Suprapubic skin (tissue), 4 donors: ENCODE results near the gene NCAM1. TPM values are rescaled to one million over a fixed set of nuclear protein-coding genes. Genes with fewer than 3 reads are reported as not detected.

Experiments
- DNase-seq, 2 donors: peaks; one replicate each; pipeline ENCODE4 v3.0.0-alpha.2; 2019; ENCODE audit warnings: low spot score in 2 of 2
- H3K27ac ChIP-seq: fragments of 200-600 bp; sonication (generic); one replicate; pipeline ENCODE4 v1.5.1; 2019
- H3K27me3 ChIP-seq: fragments of 200-600 bp; sonication (generic); one replicate; pipeline ENCODE4 v1.5.1; 2019
- H3K36me3 ChIP-seq: fragments of 200-600 bp; sonication (generic); one replicate; pipeline ENCODE4 v1.5.1; 2019
- H3K4me1 ChIP-seq: fragments of 200-600 bp; sonication (generic); one replicate; pipeline ENCODE4 v1.5.1; 2019
- H3K4me3 ChIP-seq: fragments of 200-600 bp; sonication (generic); one replicate; pipeline ENCODE4 v1.5.1; 2019; ENCODE audit warnings: mild to moderate bottlenecking
- H3K9me3 ChIP-seq: fragments of 200-600 bp; sonication (generic); one replicate; pipeline ENCODE4 v1.5.1; 2019
- CTCF ChIP-seq, 2 donors: fragments of 200-600 bp in 1 of 2; fragments of 450-650 bp in 1 of 2; sonication (generic) in 1 of 2; IDR thresholded peaks; one replicate each; pipeline ENCODE4 v1.5.1; 2016 to 2019; ENCODE audit warnings: antibody characterized with exemption in 2 of 2, mild to moderate bottlenecking in 1 of 2, moderate library complexity in 1 of 2
- EP300 ChIP-seq: sonication (generic); formaldehyde crosslinking; IDR thresholded peaks from one replicate; pipeline ENCODE4 v1.6.1; 2017; ENCODE audit warnings: antibody characterized with exemption
- POLR2A ChIP-seq, 2 donors: fragments of 450-650 bp; IDR thresholded peaks; one replicate each; pipeline ENCODE4 v1.6.1; 2017; ENCODE audit warnings: antibody characterized with exemption in 2 of 2, mild to moderate bottlenecking in 2 of 2, moderate library complexity in 2 of 2
- POLR2AphosphoS5 ChIP-seq, 3 donors: sonication (generic); formaldehyde crosslinking; IDR thresholded peaks; one replicate each; pipeline ENCODE4 v1.6.1; 2017; ENCODE audit warnings: antibody characterized with exemption in 3 of 3
- WGBS: methylation state at CpG from one replicate; pipeline ENCODE4 v1.1.5; 2018; 5-methylcytosine and 5-hydroxymethylcytosine counted together
- total RNA-seq, 4 donors: library from RNA; depleted of rRNA; stranded (reverse); fragments of >200 nt; gene quantifications; one replicate each; pipeline ENCODE4 v1.1.0, GENCODE V29; 2016

The NCAM1 gene
- total RNA-seq, 4 donors from 2014 or later = 0.98 to 3.3 (median 1.9) TPM

GRCh38 chr11:113113801-113114704 is 152.8 kb downstream of the NCAM1 start:
- H3K27ac ChIP-seq = no peak overlapping the region
- TF ChIP-seq CTCF (IDR thresholded peaks at IDR 0.05) (peak; percentile 56 to 63), EP300 (no peak)
- peaks cover 2% of the 10 kb centered on the region for H3K4me1 ChIP-seq
- DNase-seq = no peak
- H3K4me3 ChIP-seq = no peak overlapping the region
- no peaks in the 10 kb centered on the region for H3K9me3 ChIP-seq
- 55% methylated on average over 5 of the region's 5 CpGs for WGBS
- H3K27me3 ChIP-seq = no peaks in the 10 kb centered on the region
- no peaks in the 10 kb centered on the region for H3K36me3 ChIP-seq

GRCh38 chr11:113114705-113115027 is 153.4 kb downstream of the NCAM1 start:
- Histone ChIP-seq H3K4me1 (peaks cover 2% of the 10 kb centered on the region), H3K27me3 (no peaks in the 10 kb centered on the region), H3K9me3 (no peaks in the 10 kb centered on the region), H3K36me3 (no peaks in the 10 kb centered on the region), H3K4me3 (no peak overlapping the region), H3K27ac (no peak overlapping the region)
- no peak for DNase-seq
- 67% methylated on average over 3 of the region's 3 CpGs for WGBS
- TF ChIP-seq EP300 = no peak
- TF ChIP-seq CTCF (IDR thresholded peaks at IDR 0.05) = no peak
- TF ChIP-seq POLR2A (IDR thresholded peaks at IDR 0.05) = no peak
- no peak for TF ChIP-seq POLR2AphosphoS5 (IDR thresholded peaks at IDR 0.05)

- Histone ChIP-seq H3K36me3 (no peaks in the 10 kb centered on the region), H3K27me3 (no peaks in the 10 kb centered on the region), H3K4me3 (no peak overlapping the region), H3K27ac (no peak overlapping the region), H3K4me1 (peaks cover 2% of the 10 kb centered on the region), H3K9me3 (no peaks in the 10 kb centered on the region)
- 95% methylated on average over 1 of the region's 1 CpG for WGBS
- DNase-seq = no peak
- TF ChIP-seq POLR2AphosphoS5 (IDR thresholded peaks at IDR 0.05) (no peak), CTCF (IDR thresholded peaks at IDR 0.05) (no peak), EP300 (no peak), POLR2A (IDR thresholded peaks at IDR 0.05) (no peak)
These were observed 156.9 kb downstream of the NCAM1 start for GRCh38 chr11:113118104-113118503.

GRCh38 chr11:113119074-113119473 is 157.9 kb downstream of the NCAM1 start:
- Histone ChIP-seq H3K4me3 (no peak overlapping the region), H3K27ac (no peak overlapping the region), H3K9me3 (no peaks in the 10 kb centered on the region), H3K27me3 (no peaks in the 10 kb centered on the region), H3K36me3 (no peaks in the 10 kb centered on the region), H3K4me1 (peaks cover 2% of the 10 kb centered on the region)
- 67% methylated on average over 3 of the region's 3 CpGs for WGBS
- no peak for TF ChIP-seq POLR2AphosphoS5 (IDR thresholded peaks at IDR 0.05)
- no peak for DNase-seq

GRCh38 chr11:113119966-113120736 is 158.9 kb downstream of the NCAM1 start:
- WGBS = 94% methylated on average over 4 of the region's 4 CpGs
- DNase-seq = no peak

More at GRCh38 chr11:113119966-113120736, 158.9 kb downstream of the NCAM1 start:
- TF ChIP-seq EP300 = no peak
- no peak for TF ChIP-seq CTCF (IDR thresholded peaks at IDR 0.05)
- no peak for TF ChIP-seq POLR2AphosphoS5 (IDR thresholded peaks at IDR 0.05)
- TF ChIP-seq POLR2A (IDR thresholded peaks at IDR 0.05) = no peak
- no peaks in the 10 kb centered on the region for H3K27me3 ChIP-seq
- no peaks in the 10 kb centered on the region for H3K4me1 ChIP-seq
- no peak overlapping the region for H3K4me3 ChIP-seq
- H3K9me3 ChIP-seq = no peaks in the 10 kb centered on the region
- no peaks in the 10 kb centered on the region for H3K36me3 ChIP-seq
- H3K27ac ChIP-seq = no peak overlapping the region
